Activated naive CD8-positive, alpha-beta T cell treated with anti-CD3 and anti-CD28 coated beads, Interleukin-2, amount 50 U/mL, for 24 hours (primary cell): ENCODE data around the gene MAP3K12.

Experiments used
- ATAC-seq: fragments of 150-1000 bp; cut with Tn5 transposase; one replicate; pipeline ENCODE4 v1.10.0; 2021
- DNase-seq: peaks from one replicate; pipeline ENCODE4 v3.0.0; 2021
- H3K27ac Mint-ChIP-seq: one replicate; pipeline ENCODE4 v1.8.0; 2021; ENCODE audit warnings: mild to moderate bottlenecking, mixed read lengths
- H3K27me3 Mint-ChIP-seq: one replicate; pipeline ENCODE4 v1.8.0; 2021; ENCODE audit warnings: mixed read lengths
- H3K36me3 Mint-ChIP-seq: one replicate; pipeline ENCODE4 v1.8.0; 2021; ENCODE audit warnings: low read depth, mixed read lengths
- H3K4me1 Mint-ChIP-seq: one replicate; pipeline ENCODE4 v1.8.0; 2021; ENCODE audit warnings: mixed read lengths
- H3K4me3 Mint-ChIP-seq: one replicate; pipeline ENCODE4 v1.8.0; 2021; ENCODE audit warnings: mild to moderate bottlenecking, moderate library complexity, mixed read lengths
- H3K9me3 Mint-ChIP-seq: one replicate; pipeline ENCODE4 v1.8.0; 2021; ENCODE audit warnings: mixed read lengths

The MAP3K12 gene

GRCh38 chr12:53518381-53518780 lies 19.1 kb upstream of the MAP3K12 start:
- H3K4me1 Mint-ChIP-seq, result no peaks in the 10 kb centered on the region
- no peak overlapping the region for H3K27ac Mint-ChIP-seq
- H3K9me3 Mint-ChIP-seq, result no peaks in the 10 kb centered on the region
- DNase-seq (no peak), ATAC-seq (no peak)
- H3K36me3 Mint-ChIP-seq, result peaks cover 17% of the 10 kb centered on the region
- no peaks in the 10 kb centered on the region for H3K27me3 Mint-ChIP-seq
- H3K4me3 Mint-ChIP-seq, result no peak overlapping the region

- H3K27ac Mint-ChIP-seq, result no peak overlapping the region
- no peaks in the 10 kb centered on the region for H3K27me3 Mint-ChIP-seq
- no peak overlapping the region for H3K4me3 Mint-ChIP-seq
- peaks cover 11% of the 10 kb centered on the region for H3K36me3 Mint-ChIP-seq
- no peaks in the 10 kb centered on the region for H3K9me3 Mint-ChIP-seq
- no peaks in the 10 kb centered on the region for H3K4me1 Mint-ChIP-seq
- DNase-seq, result no peak
- ATAC-seq, result no peak
These were observed 17.6 kb upstream of the MAP3K12 start for GRCh38 chr12:53516758-53517455.

DNA sequence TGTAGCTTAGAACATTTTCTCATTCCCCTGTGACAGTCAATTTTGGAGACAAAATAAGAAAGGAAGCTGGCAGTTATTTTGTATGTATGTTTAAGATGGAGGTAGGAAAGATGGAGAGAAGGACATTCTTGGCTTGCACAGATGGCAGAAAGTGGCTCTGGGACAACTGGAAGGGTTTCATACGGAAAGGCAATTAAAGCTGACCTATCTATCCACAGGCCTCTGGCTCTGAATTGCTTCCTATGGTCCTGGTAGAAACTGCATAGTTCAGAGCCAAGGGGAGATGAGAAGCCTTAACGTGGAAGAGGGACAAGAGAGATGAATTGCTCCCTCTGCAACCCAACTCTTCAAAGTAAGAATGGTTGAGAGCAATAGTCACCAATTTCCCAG lies 16.0 kb upstream of the MAP3K12 start:
- no peak for ATAC-seq
- Mint-ChIP-seq H3K4me3 (no peak overlapping the region), H3K27me3 (no peaks in the 10 kb centered on the region), H3K27ac (no peak overlapping the region), H3K9me3 (no peaks in the 10 kb centered on the region), H3K36me3 (peaks cover 5% of the 10 kb centered on the region), H3K4me1 (no peaks in the 10 kb centered on the region)
- no peak for DNase-seq

DNA sequence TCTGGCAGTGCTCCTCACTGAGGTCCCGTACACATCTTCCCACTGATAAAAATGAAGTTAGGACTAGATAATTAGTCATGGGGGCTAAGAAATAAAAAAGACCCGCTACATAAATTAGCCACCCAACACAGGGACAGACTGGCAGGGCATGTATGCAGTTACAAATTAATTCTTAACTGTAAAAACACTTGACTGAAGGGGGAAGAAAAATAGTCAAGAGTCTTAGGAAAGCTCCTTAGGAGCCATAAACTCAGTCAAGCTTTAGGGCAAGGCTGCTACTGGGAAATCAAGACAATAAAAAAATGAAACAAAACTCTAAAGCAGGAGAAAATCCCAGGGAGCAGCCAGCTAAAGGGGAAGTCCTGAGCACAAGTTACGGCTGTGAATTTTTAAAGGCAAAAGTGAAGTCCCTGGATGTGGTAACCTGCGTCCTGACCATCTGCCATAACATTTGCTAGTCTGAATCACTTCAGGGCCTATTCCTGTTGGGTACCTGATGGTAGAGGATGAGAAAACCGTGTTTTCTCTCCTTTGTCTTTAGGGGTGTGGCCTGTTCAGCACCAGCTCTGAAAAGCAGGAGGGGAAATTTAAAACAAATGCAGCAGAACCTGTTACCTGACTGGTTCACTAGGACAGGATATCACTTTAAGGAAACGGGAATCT lies 15.5 kb upstream of the MAP3K12 start:
- H3K4me3 Mint-ChIP-seq, result no peak overlapping the region

DNA sequence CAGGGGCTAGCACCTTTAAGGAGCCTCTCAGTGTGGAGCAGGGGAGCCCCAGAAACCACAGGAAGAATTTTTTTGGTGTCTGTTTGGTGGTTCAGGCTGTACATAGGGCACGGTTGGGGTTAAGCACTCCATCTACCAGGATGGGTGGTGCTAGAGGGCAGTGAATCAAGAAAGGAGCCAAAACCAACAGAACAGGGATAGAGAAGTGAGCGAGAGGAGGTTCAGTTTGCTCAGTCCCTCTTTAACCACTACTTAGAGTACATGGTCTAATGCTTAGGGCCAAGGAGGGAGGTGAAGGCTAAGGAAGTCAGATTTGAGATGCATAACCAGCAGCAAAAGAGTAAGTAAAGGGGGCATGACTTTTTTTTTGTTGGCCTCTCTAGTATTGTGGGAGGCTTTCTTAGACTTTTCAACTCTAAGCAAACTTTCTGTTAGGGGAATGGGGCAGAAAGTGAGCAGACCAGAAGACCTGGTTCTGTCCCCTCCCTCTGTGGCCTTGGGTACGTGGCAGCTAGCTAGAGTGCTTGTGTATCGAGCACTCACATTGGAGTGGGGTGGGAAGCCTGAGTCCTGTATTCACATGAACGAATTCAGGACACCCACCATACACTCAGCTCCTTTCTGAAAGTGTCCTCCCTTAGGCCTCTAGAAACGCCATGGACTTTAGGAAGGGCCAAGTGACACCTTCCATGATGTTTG lies 14.6 kb upstream of the MAP3K12 start:
- Mint-ChIP-seq H3K9me3 (no peaks in the 10 kb centered on the region), H3K27me3 (no peaks in the 10 kb centered on the region), H3K4me1 (no peaks in the 10 kb centered on the region), H3K4me3 (no peak overlapping the region), H3K36me3 (peaks cover 2% of the 10 kb centered on the region), H3K27ac (no peak overlapping the region)
- DNase-seq (no peak), ATAC-seq (no peak)

More for the DNA sequence above, 15.5 kb upstream of the MAP3K12 start:
- no peak for DNase-seq
- H3K9me3 Mint-ChIP-seq, result no peaks in the 10 kb centered on the region
- H3K36me3 Mint-ChIP-seq, result peaks cover 2% of the 10 kb centered on the region
- H3K27me3 Mint-ChIP-seq, result no peaks in the 10 kb centered on the region
- no peaks in the 10 kb centered on the region for H3K4me1 Mint-ChIP-seq
- H3K27ac Mint-ChIP-seq, result no peak overlapping the region
- ATAC-seq, result no peak

- Mint-ChIP-seq H3K36me3 (peaks cover 4% of the 10 kb centered on the region), H3K27ac (no peak overlapping the region)
- no peak for ATAC-seq
These were observed 11.0 kb upstream of the MAP3K12 start for GRCh38 chr12:53510181-53510812.

DNA sequence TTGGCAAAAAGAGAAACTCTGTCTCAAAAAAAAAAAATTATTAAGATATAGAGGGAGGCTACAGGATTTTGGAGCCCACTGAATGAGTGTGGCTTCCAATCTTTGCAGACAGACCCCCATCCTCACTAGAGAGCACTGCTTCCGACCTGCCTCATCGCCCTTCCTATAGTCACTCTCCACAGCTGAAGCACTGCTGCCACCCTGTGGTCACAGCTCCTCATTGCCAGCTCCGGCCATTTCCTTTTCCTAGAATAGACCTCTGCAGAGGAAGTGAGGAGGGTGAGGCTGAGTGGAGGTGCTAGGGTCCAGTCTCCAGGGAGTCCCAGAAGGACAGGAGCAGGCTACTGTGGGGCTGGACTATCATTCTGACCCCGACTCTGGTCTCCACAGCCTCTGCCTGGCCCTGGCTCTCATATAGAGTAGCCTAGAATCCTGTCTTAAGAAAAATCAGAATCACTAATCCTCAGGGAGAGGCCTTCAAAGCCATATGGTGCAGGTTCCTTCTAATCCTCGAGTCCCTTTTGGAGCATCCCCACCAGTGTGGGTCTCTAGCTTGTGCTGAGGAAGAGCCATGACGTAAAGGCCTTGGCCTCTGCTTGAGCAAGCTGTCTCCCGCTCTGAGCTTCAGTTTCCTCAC lies 9.4 kb upstream of the MAP3K12 start:
- Mint-ChIP-seq H3K27ac (no peak overlapping the region), H3K36me3 (peaks cover 7% of the 10 kb centered on the region), H3K9me3 (no peaks in the 10 kb centered on the region), H3K27me3 (no peaks in the 10 kb centered on the region), H3K4me3 (no peak overlapping the region), H3K4me1 (peaks cover 6% of the 10 kb centered on the region)
- ATAC-seq (peak; percentile 92), DNase-seq (peak; percentile 89)

More at GRCh38 chr12:53510181-53510812, 11.0 kb upstream of the MAP3K12 start:
- Mint-ChIP-seq H3K4me1 (peaks cover 6% of the 10 kb centered on the region), H3K9me3 (no peaks in the 10 kb centered on the region), H3K4me3 (no peak overlapping the region), H3K27me3 (no peaks in the 10 kb centered on the region)
- DNase-seq, result no peak

- Mint-ChIP-seq H3K27me3 (no peaks in the 10 kb centered on the region), H3K36me3 (peaks cover 7% of the 10 kb centered on the region), H3K4me3 (no peak overlapping the region), H3K4me1 (peaks cover 10% of the 10 kb centered on the region), H3K9me3 (no peaks in the 10 kb centered on the region), H3K27ac (no peak overlapping the region)
- ATAC-seq (no peak), DNase-seq (no peak)
These were observed 8.3 kb upstream of the MAP3K12 start for GRCh38 chr12:53507603-53507885.

- H3K27ac Mint-ChIP-seq, result no peak within 1 kb of the TSS
- H3K36me3 Mint-ChIP-seq, result peaks cover 7% of the 10 kb centered on the region
- DNase-seq (no peak), ATAC-seq (no peak)
- no peaks in the 10 kb centered on the region for H3K27me3 Mint-ChIP-seq
- no peak within 1 kb of the TSS for H3K4me3 Mint-ChIP-seq
- H3K4me1 Mint-ChIP-seq, result peaks cover 13% of the 10 kb centered on the region
- H3K9me3 Mint-ChIP-seq, result no peaks in the 10 kb centered on the region
These were observed 7.8 kb upstream of the MAP3K12 start, which contains the start of gene NPFF for GRCh38 chr12:53506881-53507602. Gene NPFF, minus strand, starts transcription at chr12:53507484. Its CDS starts 10 bp downstream, at chr12:53507474.

DNA sequence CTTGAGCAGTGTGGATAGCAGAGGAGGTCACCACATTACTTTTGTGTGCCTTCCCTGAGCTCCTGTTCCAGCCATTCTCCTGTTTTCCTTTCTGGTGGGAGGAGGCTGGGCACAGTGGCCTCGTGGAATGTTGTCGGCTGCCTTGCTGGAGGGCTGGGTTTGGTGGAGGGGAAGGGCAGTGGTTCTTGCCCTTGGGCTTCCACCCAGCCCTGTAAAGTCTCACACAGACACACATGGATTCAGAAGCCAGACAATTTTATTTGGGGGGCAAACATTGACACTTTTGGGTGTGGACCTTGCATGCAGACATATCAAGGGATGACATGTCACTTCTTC lies 7.2 kb upstream of the MAP3K12 start:
- Mint-ChIP-seq H3K27me3 (no peaks in the 10 kb centered on the region), H3K27ac (no peak overlapping the region), H3K36me3 (peaks cover 7% of the 10 kb centered on the region), H3K4me1 (peaks cover 16% of the 10 kb centered on the region), H3K4me3 (no peak overlapping the region), H3K9me3 (no peaks in the 10 kb centered on the region)
- ATAC-seq, result no peak
- DNase-seq, result no peak

GRCh38 chr12:53505555-53506449 lies 6.5 kb upstream of the MAP3K12 start:
- Mint-ChIP-seq H3K36me3 (peaks cover 7% of the 10 kb centered on the region), H3K27ac (no peak overlapping the region), H3K27me3 (no peaks in the 10 kb centered on the region), H3K9me3 (no peaks in the 10 kb centered on the region), H3K4me1 (peaks cover 16% of the 10 kb centered on the region), H3K4me3 (no peak overlapping the region)
- DNase-seq (no peak), ATAC-seq (no peak)

DNA sequence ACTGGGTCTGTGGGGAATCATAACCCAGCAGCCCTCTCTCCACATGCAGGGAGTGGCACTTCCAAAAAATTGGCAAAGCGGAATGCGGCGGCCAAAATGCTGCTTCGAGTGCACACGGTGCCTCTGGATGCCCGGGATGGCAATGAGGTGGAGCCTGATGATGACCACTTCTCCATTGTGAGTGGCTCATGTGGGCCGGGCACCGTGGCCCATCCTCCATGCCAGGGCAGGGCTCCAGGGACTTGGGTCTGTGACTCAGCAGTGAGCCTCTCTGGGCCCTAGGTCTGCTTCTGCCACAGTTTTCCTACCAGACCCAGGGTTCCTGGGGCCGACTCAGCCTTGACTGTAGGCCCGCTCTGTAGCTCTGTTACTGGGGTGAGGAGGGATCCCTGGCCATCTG lies 5.8 kb upstream of the MAP3K12 start:
- Mint-ChIP-seq H3K27me3 (peaks cover 1% of the 10 kb centered on the region), H3K27ac (no peak overlapping the region), H3K36me3 (peaks cover 7% of the 10 kb centered on the region), H3K4me3 (no peak overlapping the region), H3K4me1 (peaks cover 21% of the 10 kb centered on the region), H3K9me3 (no peaks in the 10 kb centered on the region)
- DNase-seq, result no peak
- ATAC-seq, result no peak
